Ishikawa (cell line): ENCODE data around the gene NPAS4.

Experiments
- CEBPB ChIP-seq: IDR thresholded peaks from 2 replicates; pipeline ENCODE4 v1.6.1; 2012
- EGR1 ChIP-seq: IDR thresholded peaks from 2 replicates; pipeline ENCODE4 v1.6.1; 2012
- EP300 ChIP-seq: IDR thresholded peaks from 2 replicates; pipeline ENCODE4 v1.6.1; 2012; ENCODE audit warnings: borderline replicate concordance
- FOXM1 ChIP-seq: IDR thresholded peaks from 2 replicates; pipeline ENCODE4 v1.6.1; 2012; ENCODE audit warnings: low read depth, borderline replicate concordance
- NFIC ChIP-seq: IDR thresholded peaks from 2 replicates; pipeline ENCODE4 v1.6.1; 2012
- RAD21 ChIP-seq: IDR thresholded peaks from 2 replicates; pipeline ENCODE4 v1.6.1; 2012; ENCODE audit warnings: low read depth
- REST ChIP-seq: IDR thresholded peaks from 2 replicates; pipeline ENCODE4 v1.6.1; 2012; ENCODE audit warnings: low read depth, mild to moderate bottlenecking
- TAF1 ChIP-seq: IDR thresholded peaks from 2 replicates; pipeline ENCODE4 v1.6.1; 2012; ENCODE audit warnings: low read depth, mild to moderate bottlenecking
- TCF12 ChIP-seq: IDR thresholded peaks from 2 replicates; pipeline ENCODE4 v1.6.1; 2012; ENCODE audit warnings: low read depth
- TEAD4 ChIP-seq: IDR thresholded peaks from 2 replicates; pipeline ENCODE4 v1.6.1; 2012
- YY1 ChIP-seq: IDR thresholded peaks from 2 replicates; pipeline ENCODE4 v1.6.1; 2012; ENCODE audit warnings: low read depth
- ZBTB7A ChIP-seq: IDR thresholded peaks from 2 replicates; pipeline ENCODE4 v1.6.1; 2012; ENCODE audit warnings: low read depth
- TF ChIP-seq, protein P1 (sequence below): IDR thresholded peaks from 2 replicates; pipeline ENCODE4 v1.6.1; 2012
- TF ChIP-seq, protein P2 (sequence below): IDR thresholded peaks from 2 replicates; pipeline ENCODE4 v1.6.1; 2012

GRCh38 chr11:66408488-66409214 is 12.2 kb upstream of the NPAS4 start:
- TF ChIP-seq, protein P1, sequence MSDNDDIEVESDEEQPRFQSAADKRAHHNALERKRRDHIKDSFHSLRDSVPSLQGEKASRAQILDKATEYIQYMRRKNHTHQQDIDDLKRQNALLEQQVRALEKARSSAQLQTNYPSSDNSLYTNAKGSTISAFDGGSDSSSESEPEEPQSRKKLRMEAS: peak; percentile 68
- TF ChIP-seq FOXM1 (no peak), TEAD4 (peak; percentile 8; the same call in 1 of the 2 replicates), TAF1 (no peak), NFIC (no peak), TCF12 (no peak), ZBTB7A (no peak; the same call in 1 of the 2 replicates), EGR1 (no peak), RAD21 (peak; percentile 92), REST (peak; percentile 52), YY1 (no peak), EP300 (peak; percentile 55; the same call in 1 of the 2 replicates), CEBPB (no peak)
- TF ChIP-seq, protein P2, sequence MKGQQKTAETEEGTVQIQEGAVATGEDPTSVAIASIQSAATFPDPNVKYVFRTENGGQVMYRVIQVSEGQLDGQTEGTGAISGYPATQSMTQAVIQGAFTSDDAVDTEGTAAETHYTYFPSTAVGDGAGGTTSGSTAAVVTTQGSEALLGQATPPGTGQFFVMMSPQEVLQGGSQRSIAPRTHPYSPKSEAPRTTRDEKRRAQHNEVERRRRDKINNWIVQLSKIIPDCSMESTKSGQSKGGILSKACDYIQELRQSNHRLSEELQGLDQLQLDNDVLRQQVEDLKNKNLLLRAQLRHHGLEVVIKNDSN: no peak
